HFF-Myc (cell line): Measurements from ENCODE around the gene CELF5.

Experiments used
- DNase-seq: peaks from one replicate; pipeline ENCODE4 v3.0.0-alpha.2; 2011; ENCODE audit warnings: low read depth; ENCODE audit errors: extremely low read depth
- H3K4me3 ChIP-seq: replicated peaks from 2 replicates; pipeline ENCODE4 v1.5.1; 2011; ENCODE audit warnings: low read depth, mild to moderate bottlenecking, control low read depth, low read length
- TF ChIP-seq, protein P1 (sequence below): IDR thresholded peaks from 2 replicates; pipeline ENCODE4 v1.5.1; 2012; ENCODE audit warnings: mild to moderate bottlenecking, low read depth, low read length, control low read depth; ENCODE audit errors: missing control alignments

The CELF5 gene

DNA sequence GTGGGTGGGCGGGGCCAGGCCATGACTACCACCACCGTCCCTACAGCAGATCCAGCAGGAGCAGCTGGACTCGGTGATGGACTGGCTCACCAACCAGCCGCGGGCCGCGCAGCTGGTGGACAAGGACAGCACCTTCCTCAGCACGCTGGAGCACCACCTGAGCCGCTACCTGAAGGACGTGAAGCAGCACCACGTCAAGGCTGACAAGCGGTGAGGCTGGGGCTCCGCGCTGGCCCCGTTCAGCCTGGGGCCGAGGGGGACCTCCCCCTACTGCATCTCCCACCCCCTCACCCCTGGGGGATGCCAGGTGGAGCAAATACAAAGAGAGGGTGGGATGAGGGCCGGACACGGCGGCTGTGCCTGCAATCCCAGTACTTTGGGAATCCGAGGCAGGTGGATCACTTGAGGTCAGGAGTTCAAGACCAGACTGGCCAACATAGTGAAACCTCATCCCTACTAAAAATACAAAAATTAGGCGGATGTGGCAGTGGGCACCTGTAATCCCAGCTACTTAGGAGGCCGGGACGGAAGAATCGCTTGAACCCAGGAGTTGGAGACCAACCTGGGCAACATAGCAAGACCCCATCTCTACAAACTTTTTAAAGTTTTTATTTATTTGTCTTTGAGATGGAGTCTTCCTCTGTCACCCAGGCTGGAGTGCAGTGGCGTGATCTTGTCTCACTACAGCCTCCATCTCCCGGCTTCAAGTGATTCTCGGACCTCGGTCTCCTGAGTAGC is 18.1 kb upstream of the CELF5 start:
- DNase-seq: no peak
- TF ChIP-seq, protein P1, sequence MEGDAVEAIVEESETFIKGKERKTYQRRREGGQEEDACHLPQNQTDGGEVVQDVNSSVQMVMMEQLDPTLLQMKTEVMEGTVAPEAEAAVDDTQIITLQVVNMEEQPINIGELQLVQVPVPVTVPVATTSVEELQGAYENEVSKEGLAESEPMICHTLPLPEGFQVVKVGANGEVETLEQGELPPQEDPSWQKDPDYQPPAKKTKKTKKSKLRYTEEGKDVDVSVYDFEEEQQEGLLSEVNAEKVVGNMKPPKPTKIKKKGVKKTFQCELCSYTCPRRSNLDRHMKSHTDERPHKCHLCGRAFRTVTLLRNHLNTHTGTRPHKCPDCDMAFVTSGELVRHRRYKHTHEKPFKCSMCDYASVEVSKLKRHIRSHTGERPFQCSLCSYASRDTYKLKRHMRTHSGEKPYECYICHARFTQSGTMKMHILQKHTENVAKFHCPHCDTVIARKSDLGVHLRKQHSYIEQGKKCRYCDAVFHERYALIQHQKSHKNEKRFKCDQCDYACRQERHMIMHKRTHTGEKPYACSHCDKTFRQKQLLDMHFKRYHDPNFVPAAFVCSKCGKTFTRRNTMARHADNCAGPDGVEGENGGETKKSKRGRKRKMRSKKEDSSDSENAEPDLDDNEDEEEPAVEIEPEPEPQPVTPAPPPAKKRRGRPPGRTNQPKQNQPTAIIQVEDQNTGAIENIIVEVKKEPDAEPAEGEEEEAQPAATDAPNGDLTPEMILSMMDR: no peak
- H3K4me3 ChIP-seq: no peak overlapping the region

DNA sequence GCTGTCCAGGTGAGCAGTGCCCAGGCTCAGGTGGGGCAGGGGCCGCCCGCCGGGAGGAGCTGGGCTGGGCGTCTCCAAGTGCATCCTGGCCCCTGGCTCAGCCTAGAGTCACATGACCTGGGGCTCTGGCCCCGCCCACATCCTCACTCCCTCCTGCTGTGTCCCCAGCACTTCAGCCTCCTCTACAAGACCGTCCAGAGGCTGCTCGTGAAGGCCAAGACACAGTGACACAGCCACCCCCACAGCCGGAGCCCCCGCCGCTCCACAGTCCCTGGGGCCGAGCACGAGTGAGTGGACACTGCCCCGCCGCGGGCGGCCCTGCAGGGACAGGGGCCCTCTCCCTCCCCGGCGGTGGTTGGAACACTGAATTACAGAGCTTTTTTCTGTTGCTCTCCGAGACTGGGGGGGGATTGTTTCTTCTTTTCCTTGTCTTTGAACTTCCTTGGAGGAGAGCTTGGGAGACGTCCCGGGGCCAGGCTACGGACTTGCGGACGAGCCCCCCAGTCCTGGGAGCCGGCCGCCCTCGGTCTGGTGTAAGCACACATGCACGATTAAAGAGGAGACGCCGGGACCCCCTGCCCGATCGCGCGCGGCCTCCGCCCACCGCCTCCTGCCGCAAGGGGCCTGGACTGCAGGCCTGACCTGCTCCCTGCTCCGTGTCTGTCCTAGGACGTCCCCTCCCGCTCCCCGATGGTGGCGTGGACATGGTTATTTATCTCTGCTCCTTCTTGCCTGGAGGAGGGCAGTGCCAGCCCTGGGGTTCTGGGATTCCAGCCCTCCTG is 16.8 kb upstream of the CELF5 start:
- TF ChIP-seq, protein P1: no peak
- no peak overlapping the region for H3K4me3 ChIP-seq
- no peak for DNase-seq

DNA sequence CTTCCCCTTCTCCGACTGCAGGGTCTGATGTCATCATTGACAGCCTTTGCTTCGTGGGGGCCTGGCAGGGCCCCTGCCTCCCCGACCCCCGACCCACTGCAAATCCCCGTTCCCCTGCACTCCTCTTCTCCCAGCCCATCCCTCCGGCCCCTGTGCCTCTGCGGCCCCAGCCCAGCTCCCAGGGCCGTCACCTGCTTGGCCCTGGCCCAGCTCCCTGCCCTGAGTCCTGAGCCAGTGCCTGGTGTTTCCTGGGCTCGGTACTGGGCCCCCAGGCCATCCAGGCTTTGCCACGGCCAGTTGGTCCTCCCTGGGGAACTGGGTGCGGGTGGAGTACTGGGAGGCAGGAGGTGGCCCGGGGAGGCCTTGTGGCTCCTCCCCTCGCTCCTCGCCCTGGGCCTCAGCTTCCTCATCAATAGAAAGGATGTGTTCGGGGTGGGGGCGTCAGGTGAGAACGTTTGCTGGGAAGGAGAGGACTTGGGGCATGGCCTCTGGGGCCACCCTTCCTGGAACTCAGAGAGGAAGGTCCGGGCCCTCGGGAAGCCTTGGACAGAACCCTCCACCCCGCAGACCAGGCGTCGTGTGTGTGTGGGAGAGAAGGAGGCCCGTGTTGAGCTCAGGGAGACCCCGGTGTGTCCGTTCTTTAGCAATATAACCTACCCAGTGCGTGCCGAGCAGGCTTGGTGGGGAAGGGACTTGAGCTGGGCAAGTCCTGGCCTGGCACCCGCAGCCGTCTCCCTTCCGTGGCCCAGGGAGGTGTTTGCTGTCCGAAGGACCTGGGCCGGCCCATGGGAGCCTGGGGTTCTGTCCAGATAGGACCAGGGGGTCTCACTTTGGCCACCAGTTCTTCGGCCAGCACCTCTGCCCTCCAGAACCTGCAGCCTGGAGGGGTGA is 15.9 kb upstream of the CELF5 start:
- H3K4me3 ChIP-seq: no peak overlapping the region
- TF ChIP-seq, protein P1: no peak
- no peak for DNase-seq

DNA sequence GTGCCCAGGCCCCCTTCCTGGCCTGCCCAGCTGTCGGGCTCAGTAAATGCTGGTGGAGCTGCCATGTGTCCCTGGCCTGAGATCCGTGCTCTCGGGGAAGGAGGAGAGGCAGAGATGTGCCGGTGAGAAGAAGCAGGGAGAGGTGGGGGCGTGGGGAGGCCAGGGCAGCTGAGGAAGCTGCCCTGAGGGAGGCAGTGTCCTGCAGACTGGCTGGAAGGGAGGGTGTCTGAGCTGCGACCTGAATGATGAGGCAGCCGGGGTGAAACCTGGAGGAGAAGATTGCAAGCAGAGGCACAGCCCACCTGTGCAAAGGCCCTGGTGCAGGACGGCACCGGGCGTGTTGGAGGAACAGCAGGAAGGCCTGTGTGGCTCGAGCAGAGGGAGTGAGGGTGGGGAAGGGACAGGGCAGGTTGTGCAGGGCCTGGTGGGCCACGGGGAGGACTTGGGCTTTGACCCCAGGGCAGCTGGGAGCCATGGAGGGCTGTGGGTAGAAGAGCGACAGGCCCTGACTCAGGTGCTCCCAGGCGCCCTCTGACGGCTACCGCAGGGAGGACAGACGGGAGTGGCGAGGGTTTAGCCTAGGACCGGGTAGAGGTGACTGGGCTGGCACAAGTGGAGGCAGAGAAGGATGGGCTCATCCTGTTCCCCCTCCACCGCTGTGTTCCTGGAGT is 14.0 kb upstream of the CELF5 start:
- TF ChIP-seq, protein P1: peak; percentile 79
- DNase-seq: peak; percentile 10
- no peak overlapping the region for H3K4me3 ChIP-seq

DNA sequence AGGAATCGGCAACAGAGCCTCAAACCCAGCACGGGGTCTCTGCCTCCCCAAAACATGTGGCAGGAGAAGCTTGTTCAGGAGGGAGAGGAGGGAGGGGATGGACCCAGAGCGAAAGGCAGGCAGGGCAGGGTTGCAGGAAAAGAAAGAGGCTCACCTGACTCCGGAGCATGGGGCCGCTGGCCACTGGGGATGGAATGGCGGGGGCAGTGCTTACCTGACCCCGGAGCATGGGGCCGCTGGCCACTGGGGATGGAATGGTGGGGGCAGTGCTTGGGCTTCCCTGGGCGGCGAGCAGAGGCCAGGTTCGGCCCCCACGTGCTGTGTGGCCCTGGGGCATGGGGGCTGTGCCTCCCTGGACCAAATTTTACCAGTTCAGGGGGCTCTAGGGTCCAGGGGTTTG is 13.3 kb upstream of the CELF5 start:
- no peak overlapping the region for H3K4me3 ChIP-seq
- TF ChIP-seq, protein P1: no peak
- no peak for DNase-seq

DNA sequence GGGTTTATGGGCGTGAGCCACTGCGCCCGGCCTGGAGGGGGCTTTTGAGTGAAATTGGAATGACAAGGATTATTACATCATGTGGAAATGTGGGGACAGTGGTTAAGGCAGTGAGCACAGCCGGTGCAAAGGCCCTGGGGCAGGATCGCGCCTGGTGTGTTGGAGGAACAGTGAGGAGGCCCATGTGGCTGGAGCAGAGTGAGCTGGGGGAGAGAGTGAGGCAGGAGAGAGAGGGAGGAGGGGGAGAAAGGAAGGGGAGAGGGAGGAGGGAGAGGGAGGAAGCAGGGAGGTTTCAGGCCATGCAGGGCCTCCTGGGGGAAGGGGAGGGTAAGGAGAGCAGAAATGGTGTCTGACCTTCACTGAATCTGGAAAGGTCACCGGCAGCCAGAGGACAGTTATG is 11.3 kb upstream of the CELF5 start:
- H3K4me3 ChIP-seq: no peak overlapping the region
- no peak for DNase-seq
- TF ChIP-seq, protein P1: no peak
